SKM-1 (cell line): ENCODE results near the gene SIGLEC15.
"Not testable (repeated sequence)": the region's sequence is repeated elsewhere in the genome, so short reads cannot be mapped to it uniquely, and the experiment has no call there.

Experiments used
- DNase-seq: peaks from one replicate; lab custom pipeline; 2025; ENCODE audit not compliant: unreplicated experiment; lab: John Stamatoyannopoulos, UW

SIGLEC15 gene

GRCh38 chr18:45841765-45842442, 16.4 kb downstream of the SIGLEC15 start:
- DNase-seq: no peak

DNA sequence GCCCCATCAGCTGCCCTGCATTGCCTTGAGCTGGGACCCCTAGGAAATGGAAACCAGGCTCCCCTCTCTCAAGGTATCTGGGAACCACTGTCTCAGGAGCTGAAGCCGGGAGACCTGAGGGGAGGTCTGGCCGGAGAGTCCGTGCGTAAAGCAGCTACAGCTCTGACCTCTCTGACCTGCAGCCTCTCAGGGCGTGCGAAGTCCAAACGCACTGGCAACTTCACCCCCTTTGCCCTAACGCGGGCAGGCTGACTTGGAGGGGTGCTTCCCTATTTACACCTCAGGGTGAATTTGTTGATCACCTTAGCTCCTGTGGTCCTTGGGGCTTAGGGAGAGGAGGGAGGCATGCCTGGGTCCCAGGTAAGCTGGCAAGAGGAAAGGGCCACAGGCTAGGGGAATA, 17.5 kb downstream of the SIGLEC15 start:
- DNase-seq: no peak

DNA sequence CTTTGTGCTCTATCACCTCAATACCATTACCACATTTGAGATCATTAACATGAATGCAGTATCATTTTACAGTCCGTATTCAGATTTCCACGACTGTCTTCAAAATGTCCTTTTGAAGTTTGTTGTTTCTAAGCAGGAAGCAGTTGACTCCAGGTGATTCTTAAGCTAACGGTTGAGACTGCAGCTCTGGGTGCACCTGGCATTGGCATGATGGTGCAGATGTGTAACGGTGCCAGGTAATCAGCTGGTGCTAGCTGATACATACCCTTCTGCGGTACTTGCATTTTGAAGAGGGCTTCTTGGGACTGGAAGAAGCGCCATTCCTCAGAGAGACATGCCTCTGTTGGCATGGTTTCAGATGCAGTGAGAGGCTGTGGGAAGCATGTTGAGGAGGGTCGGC, 19.5 kb downstream of the SIGLEC15 start:
- no peak for DNase-seq

GRCh38 chr18:45845410-45845809, 19.9 kb downstream of the SIGLEC15 start:
- DNase-seq: no peak

GRCh38 chr18:45847119-45847518, 21.6 kb downstream of the SIGLEC15 start:
- no peak for DNase-seq

- DNase-seq: not testable (repeated sequence)
These were observed 23.2 kb downstream of the SIGLEC15 start for GRCh38 chr18:45848643-45849042.

DNA sequence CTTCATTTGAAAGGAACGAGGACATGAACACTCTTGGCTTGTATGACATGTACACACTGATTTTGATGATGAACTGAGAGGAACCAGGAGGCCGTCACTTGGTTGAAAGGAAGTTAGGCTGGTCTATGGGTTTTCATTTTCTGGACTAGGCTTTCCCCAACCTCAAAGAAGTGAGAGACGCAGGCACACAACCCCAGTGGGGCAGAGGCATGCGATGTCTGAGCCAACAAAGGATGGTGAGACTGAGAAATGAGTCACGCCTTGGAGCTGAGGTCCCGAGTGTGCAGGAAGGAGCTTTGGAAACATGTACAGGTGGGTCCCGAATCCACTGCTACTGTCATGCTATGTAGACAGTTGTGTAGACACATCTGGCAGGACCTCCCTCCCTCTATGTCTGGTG, 24.1 kb downstream of the SIGLEC15 start:
- DNase-seq: no peak

DNA sequence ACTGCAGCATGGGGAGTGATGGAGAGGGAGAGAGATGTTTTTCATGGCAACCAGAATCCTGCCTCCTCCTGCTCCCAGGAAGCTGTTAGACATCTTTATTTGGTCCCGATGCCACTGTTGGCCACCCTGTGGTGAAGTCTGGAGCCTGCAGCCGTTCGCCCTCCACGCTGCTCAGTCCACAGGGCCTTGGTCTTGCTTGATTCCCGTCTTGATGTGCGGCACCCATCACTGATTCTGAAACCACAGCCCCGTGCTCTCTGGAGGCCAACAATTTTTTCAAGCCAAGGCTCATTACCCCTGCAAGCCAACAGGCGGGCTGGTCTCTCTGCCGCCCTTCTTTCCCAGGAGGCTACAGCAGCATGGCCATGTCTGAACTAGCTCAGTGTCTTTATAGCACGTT, 24.5 kb downstream of the SIGLEC15 start:
- DNase-seq: no peak

DNA sequence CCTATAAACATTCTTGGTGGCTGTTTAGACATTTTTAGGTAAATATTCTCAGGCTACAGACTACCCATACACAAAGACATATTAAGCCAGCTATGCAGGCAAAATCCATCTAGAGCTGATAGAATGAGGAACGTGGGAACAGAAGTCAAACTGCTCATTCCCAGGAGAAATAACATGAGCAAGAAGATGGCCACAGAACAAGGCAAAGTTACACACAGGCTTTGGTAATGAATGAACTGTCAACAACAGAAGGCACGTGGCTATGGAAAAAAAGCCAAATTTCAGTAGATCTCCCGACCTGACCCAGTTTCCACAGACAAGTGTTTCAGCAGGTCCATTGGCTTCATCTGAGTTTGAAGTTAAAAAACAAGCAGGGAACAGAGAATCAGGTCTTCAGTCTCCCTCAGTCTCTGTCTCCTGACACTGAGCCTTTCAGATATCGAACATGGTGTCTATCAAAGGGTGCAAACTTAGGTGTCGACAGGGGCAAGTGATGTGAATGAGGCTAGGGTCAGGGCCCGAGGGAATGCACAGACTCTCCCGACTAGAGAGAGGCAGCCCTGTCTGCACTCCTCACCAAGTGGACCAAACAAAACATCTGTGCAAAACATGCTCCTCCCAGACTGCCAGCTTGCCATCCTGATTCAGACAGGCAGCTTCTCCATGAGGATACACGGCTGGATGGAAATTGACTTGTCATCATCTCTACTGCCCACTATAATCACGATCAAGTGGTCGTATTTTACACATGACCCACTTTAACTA, 25.9 kb downstream of the SIGLEC15 start:
- no peak for DNase-seq

GRCh38 chr18:45852631-45853030, 27.2 kb downstream of the SIGLEC15 start:
- no peak for DNase-seq

DNA sequence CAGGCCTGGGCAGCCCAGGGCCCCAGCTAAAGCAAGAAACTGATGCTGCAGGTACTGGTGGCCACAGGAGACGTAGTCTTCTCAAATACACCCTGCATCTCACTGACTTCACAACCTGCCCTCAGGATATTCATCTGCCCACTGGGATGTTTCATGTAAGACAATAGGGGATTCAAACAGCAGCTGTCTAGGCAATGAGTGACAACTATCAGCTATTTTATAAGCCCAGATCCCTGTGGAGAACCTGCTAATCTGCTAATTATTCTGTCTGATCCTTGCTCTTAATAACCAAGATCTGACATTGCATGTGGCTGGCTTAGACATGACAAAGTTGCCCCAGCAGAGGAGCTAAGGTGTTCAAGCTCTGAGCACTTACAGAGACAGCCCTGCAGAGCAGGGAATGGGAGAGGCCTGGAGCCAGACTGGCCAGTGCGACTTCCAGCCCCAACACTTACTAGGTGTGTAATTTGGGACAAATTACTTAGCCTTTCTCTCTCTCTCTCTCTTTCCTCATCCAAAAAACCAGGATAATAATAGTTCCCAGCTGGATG, 28.6 kb downstream of the SIGLEC15 start:
- no peak for DNase-seq

GRCh38 chr18:45856531-45856930, 31.1 kb downstream of the SIGLEC15 start:
- no peak for DNase-seq

DNA sequence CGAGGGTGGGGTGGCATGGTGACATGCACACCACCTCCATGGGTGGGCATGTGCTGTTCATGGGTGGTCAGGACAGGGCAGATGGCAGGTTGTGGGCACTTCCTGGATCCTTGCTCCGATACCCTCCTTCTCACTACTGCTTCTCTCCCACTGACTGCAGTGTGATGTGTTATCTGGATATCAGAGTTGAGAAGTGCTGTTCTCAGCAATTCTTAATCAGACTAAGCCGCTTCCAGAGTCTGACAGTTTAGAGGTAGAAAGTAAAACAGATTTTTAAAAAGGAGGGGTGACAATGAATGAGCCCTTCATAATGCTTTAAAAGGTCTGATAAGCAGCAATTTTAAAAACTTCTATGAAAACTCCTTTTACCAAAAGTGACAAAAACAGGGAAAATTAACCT, 33.9 kb downstream of the SIGLEC15 start:
- no peak for DNase-seq

GRCh38 chr18:45860492-45860891, 35.0 kb downstream of the SIGLEC15 start:
- DNase-seq: no peak

DNA sequence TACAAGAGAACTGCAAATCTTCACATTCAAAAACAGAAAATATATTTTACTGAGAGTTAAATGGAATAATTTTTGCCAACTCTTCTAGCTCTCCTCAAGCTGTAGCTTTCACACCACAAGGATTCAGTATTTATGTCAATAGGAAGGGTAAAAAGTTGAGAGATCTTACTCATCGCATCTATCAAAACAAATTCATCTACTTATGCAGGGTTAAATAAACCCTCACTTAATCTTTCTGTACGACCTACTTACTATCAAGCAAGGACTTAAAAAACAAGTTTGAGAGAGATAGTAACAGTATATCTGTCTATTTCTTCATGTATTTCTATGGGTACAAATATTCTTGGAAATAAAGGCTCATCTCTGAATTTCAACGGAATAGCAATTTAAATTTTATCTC, 35.5 kb downstream of the SIGLEC15 start:
- DNase-seq: no peak

DNA sequence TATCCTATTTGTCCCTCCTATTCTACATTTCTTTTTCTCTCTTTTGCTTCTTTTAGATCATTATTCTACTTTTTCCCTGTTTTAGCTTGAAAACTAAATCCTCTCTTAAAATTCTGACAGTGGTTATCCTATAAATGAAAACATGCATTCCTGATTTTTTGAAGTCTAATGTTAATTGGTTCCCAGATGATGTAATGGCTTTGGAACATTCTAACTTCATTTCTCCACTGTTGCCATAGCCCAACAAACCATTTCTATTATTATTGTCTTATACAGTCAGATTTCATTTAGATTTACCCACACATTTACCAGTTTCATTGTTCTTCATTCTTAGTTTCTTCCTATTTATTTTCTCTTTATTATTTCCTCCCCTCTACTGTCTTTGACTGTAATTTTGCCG, 36.5 kb downstream of the SIGLEC15 start:
- no peak for DNase-seq

GRCh38 chr18:45863469-45863868, 38.0 kb downstream of the SIGLEC15 start:
- no peak for DNase-seq

DNA sequence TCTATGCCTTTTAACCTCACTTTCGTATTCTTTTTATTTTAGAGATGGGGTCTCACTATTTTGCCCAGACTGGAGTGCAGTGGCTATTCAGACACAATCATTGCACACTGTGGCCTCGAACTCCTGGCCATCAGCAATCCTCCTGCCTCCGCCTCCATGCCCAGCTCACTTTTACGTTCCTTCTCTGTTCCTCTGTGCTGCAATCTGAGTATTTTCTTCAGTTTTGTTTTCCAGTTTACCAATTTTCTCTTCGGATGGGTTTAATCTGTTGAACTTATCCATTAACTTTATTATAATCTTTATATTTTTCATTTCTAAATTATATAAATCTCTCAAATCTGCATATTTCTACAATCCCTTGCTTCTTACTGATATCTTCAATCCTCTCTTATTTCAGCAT, 38.6 kb downstream of the SIGLEC15 start:
- DNase-seq: no peak

DNA sequence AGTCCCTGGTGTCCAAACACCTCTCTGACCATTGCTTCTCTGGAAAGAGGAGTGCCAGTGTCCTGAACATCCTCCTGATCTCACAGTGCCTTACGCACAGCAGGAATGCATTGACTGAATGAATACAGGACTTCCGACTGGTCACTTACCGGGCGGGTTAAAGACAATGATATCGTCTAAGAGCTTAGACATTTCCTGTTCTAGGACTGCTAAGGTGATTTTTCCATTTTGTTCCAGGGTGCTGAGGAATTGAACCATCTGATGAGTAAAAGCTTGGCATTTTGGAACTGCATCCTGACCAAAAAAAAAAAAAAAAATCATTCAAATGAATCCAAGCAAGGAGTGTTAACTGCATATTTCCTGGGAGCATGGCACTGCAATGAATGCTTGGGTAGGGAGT, 40.0 kb downstream of the SIGLEC15 start:
- no peak for DNase-seq

- DNase-seq: no peak
These were observed 44.9 kb downstream of the SIGLEC15 start for GRCh38 chr18:45870419-45870818.

DNA sequence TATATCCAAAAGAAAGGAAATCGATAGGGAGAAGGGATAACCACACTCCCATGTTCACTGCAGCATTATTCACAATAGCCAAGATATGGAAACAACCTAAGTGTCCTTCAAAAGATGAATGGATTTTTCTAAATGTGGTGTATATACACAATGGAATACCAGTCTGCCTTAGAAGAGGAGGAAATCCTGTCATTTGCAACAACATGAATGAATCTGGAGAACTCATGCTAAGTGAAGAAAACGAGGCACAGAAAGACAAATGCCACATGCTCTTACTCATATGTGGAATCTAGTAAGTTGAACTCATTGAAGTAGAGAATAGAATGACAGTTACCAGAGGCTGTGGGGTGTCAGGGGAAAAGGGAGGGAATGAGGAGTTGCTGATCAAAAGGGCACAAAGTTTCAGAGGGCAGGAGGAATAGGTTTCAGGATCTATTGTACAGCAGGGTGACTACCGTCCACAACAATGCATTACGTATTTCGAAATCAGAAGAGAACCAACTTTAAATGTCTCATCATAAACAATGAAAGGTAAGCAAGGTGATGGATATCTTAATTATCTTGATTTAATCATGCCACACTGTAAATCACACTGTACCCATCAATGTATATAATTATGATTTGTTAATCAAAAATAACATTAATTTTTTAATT, 46.1 kb downstream of the SIGLEC15 start:
- no peak for DNase-seq
